GM21526 (cell line): Measurements from ENCODE around the gene CTSZ.
"Not testable (repeated sequence)": the region's sequence is repeated elsewhere in the genome, so short reads cannot be mapped to it uniquely, and the experiment has no call there.

Experiments
- ATAC-seq: cut with Tn5 transposase; IDR thresholded peaks from one replicate; pipeline ENCODE4 v1.9.1; 2021; ENCODE audit warnings: moderate library complexity; ENCODE audit not compliant: unreplicated experiment, low FRiP score

The CTSZ gene

GRCh38 chr20:58982406-58983114 is 24.5 kb downstream of the CTSZ start:
- ATAC-seq: no peak

- no peak for ATAC-seq
Observed at GRCh38 chr20:58981628-58982364, 25.3 kb downstream of the CTSZ start.

GRCh38 chr20:58980711-58981627 is 26.1 kb downstream of the CTSZ start, which contains the start of gene NELFCD:
Gene NELFCD, plus strand, starts transcription at chr20:58981256. Its CDS starts 54 bp downstream, at chr20:58981310.
- peak; percentile 53 for ATAC-seq

- ATAC-seq: no peak
Observed at GRCh38 chr20:58978351-58979190, 28.5 kb downstream of the CTSZ start.

- ATAC-seq: peak; percentile 41
Observed at GRCh38 chr20:58976061-58976730, 30.9 kb downstream of the CTSZ start.

GRCh38 chr20:58975353-58975752 is 31.7 kb downstream of the CTSZ start:
- ATAC-seq: no peak

GRCh38 chr20:58973866-58974265 is 33.2 kb downstream of the CTSZ start:
- no peak for ATAC-seq

GRCh38 chr20:58973179-58973578 is 33.9 kb downstream of the CTSZ start:
- no peak for ATAC-seq

- ATAC-seq: no peak
Observed at GRCh38 chr20:58971429-58971828, 35.6 kb downstream of the CTSZ start.

GRCh38 chr20:58970146-58970545 is 36.9 kb downstream of the CTSZ start:
- no peak for ATAC-seq

GRCh38 chr20:58969439-58969838 is 37.6 kb downstream of the CTSZ start:
- ATAC-seq: no peak

GRCh38 chr20:58967652-58968429 is 39.2 kb downstream of the CTSZ start:
- no peak for ATAC-seq

GRCh38 chr20:58965270-58966064 is 41.6 kb downstream of the CTSZ start:
- ATAC-seq: no peak

GRCh38 chr20:58963922-58964321 is 43.1 kb downstream of the CTSZ start:
- not testable (repeated sequence) for ATAC-seq

- no peak for ATAC-seq
Observed at GRCh38 chr20:58963060-58963584, 43.9 kb downstream of the CTSZ start.

GRCh38 chr20:58959652-58960051 is 47.4 kb downstream of the CTSZ start:
- no peak for ATAC-seq

- no peak for ATAC-seq
Observed at GRCh38 chr20:58956078-58956477, 51.0 kb downstream of the CTSZ start.

GRCh38 chr20:58953050-58953449 is 54.0 kb downstream of the CTSZ start:
- no peak for ATAC-seq
